PC-3 (cell line): ENCODE measurements around the gene PPP6C. TPM values are rescaled to one million over a fixed set of nuclear protein-coding genes. Genes with fewer than 3 reads are reported as not detected.

ENCODE experiments used
- ATAC-seq: fragments of 200-7000 bp; cut with Tn5 transposase; 2 replicates; pipeline ENCODE4 v1.9.1; 2020; ENCODE audit warnings: mild to moderate bottlenecking, moderate library complexity
- BruUV-seq: library from RNA; stranded (reverse); fragments of 400-500 nt; replicated peaks from 2 replicates; lab custom pipeline; 2021; lab: Mats Ljungman, UMichigan
- CTCF ChIA-PET: fragments of 300-600 bp; sonication (Branson Sonifier 250); formaldehyde crosslinking; loops from one replicate; lab custom pipeline; 2022; ENCODE audit warnings: antibody characterized with exemption; lab: Charles Lee
- POLR2A ChIA-PET: fragments of 300-600 bp; sonication (Branson Sonifier 250); formaldehyde crosslinking; loops from one replicate; lab custom pipeline; 2022; ENCODE audit warnings: antibody characterized with exemption; ENCODE audit not compliant: unreplicated experiment; lab: Charles Lee
- DNase-seq: peaks from one replicate; pipeline ENCODE4 v3.0.0-alpha.2; 2015
- H2AFZ ChIP-seq: fragments of 300-600 bp; sonication (generic); 2 replicates; pipeline ENCODE4 v1.6.0; 2016; ENCODE audit warnings: antibody characterized with exemption, low read length
- H3F3A ChIP-seq: fragments of 300-600 bp; sonication (generic); one replicate; pipeline ENCODE4 v1.6.0; 2017; ENCODE audit warnings: antibody characterized with exemption, low read length, control low read depth, mild to moderate bottlenecking; ENCODE audit not compliant: unreplicated experiment
- H3K27ac ChIP-seq: fragments of 300-600 bp; sonication (generic); 2 replicates; pipeline ENCODE4 v1.5.1; 2016; ENCODE audit warnings: mild to moderate bottlenecking, low read length
- H3K27me3 ChIP-seq: fragments of 300-600 bp; sonication (generic); 2 replicates; pipeline ENCODE4 v1.6.1; 2016; ENCODE audit warnings: low read length, mixed read lengths
- H3K36me3 ChIP-seq: fragments of 300-600 bp; sonication (generic); 2 replicates; pipeline ENCODE4 v1.6.1; 2016; ENCODE audit warnings: low read depth, mixed run types, low read length, mixed read lengths
- H3K4me1 ChIP-seq: fragments of 300-600 bp; sonication (generic); 2 replicates; pipeline ENCODE4 v1.5.1; 2016; ENCODE audit warnings: low read length; ENCODE audit not compliant: insufficient read depth
- H3K4me2 ChIP-seq: fragments of 300-600 bp; sonication (generic); 2 replicates; pipeline ENCODE4 v1.6.0; 2016; ENCODE audit warnings: low read length
- H3K4me3 ChIP-seq: fragments of 300-600 bp; sonication (generic); 2 replicates; pipeline ENCODE4 v1.5.1; 2016; ENCODE audit warnings: mild to moderate bottlenecking, low read length, mixed read lengths
- H3K79me2 ChIP-seq: fragments of 300-600 bp; sonication (generic); 2 replicates; pipeline ENCODE4 v1.6.1; 2017; ENCODE audit warnings: low read length, mixed read lengths
- H3K9ac ChIP-seq: fragments of 300-600 bp; sonication (generic); 2 replicates; pipeline ENCODE4 v1.6.0; 2016; ENCODE audit warnings: mild to moderate bottlenecking, low read length
- H3K9me2 ChIP-seq: fragments of 300-600 bp; sonication (generic); replicated peaks from 2 replicates; pipeline ENCODE4 v1.6.1; 2016; ENCODE audit warnings: mixed run types, low read length, mixed read lengths
- H3K9me3 ChIP-seq: fragments of 300-600 bp; sonication (generic); 2 replicates; pipeline ENCODE4 v1.6.1; 2016; ENCODE audit warnings: low read length, mixed read lengths
- H4K20me1 ChIP-seq: fragments of 300-600 bp; sonication (generic); 2 replicates; pipeline ENCODE4 v1.6.1; 2016; ENCODE audit warnings: low read length, mixed read lengths
- CTCF ChIP-seq: fragments of 300-600 bp; sonication (generic); conservative IDR thresholded peaks from 2 replicates; pipeline ENCODE4 v1.5.1; 2017; ENCODE audit warnings: antibody characterized with exemption, low read depth, mild to moderate bottlenecking, low read length
- EZH2 ChIP-seq: fragments of 300-600 bp; sonication (generic); IDR thresholded peaks from one replicate; pipeline ENCODE4 v1.6.1; 2017; ENCODE audit warnings: antibody characterized with exemption, mild to moderate bottlenecking, low read length; ENCODE audit not compliant: unreplicated experiment
- EZH2phosphoT487 ChIP-seq: fragments of 300-600 bp; sonication (generic); IDR thresholded peaks from 2 replicates; pipeline ENCODE4 v1.6.1; 2018; ENCODE audit warnings: mild to moderate bottlenecking, antibody characterized with exemption, low read length, borderline replicate concordance
- intact Hi-C: fragments of 100-400 bp; cut with micrococcal nuclease; formaldehyde crosslinking; loops from 2 replicates; pipeline ENCODE4 v1.9.0; 2023
- total RNA-seq: library from RNA; depleted of rRNA; stranded (reverse); fragments of >200 nt; gene quantifications from 2 replicates; pipeline ENCODE4 v1.2.3, GENCODE V29; 2014; rRNA removed

The PPP6C gene
- total RNA-seq, 1 experiment from 2014 or later: 16.4 TPM

GRCh38 chr9:125099816-125100215, 89.8 kb downstream of the PPP6C start:
- Histone ChIP-seq H4K20me1 (no peaks in the 10 kb centered on the region), H3K79me2 (no peaks in the 10 kb centered on the region), H2AFZ (no peak overlapping the region), H3K4me3 (no peak overlapping the region), H3K27me3 (no peaks in the 10 kb centered on the region), H3K9me2 (no peaks in the 10 kb centered on the region), H3K4me1 (no peaks in the 10 kb centered on the region), H3K9ac (no peak overlapping the region), H3K4me2 (no peak overlapping the region), H3K27ac (no peak overlapping the region), H3K9me3 (no peaks in the 10 kb centered on the region), H3F3A (no peaks in the 10 kb centered on the region), H3K36me3 (no peaks in the 10 kb centered on the region)
- TF ChIP-seq EZH2phosphoT487: no peak
- no peak for TF ChIP-seq CTCF
- TF ChIP-seq EZH2: no peak
- DNase-seq (no peak), ATAC-seq (no peak)
- intact Hi-C loops: no loop called here
- POLR2A ChIA-PET: no interaction called here
- CTCF ChIA-PET: no interaction called here
- no TSS peak for BruUV-seq

Other genes with a start within 250 kb of the PPP6C start
- gene GOLGA1, start 248.7 kb downstream of the PPP6C start, total RNA-seq: 8.6 and 13.2 TPM in 2 replicates
- 4.4 and 5.2 TPM in 2 replicates for gene SCAI, start 46.3 kb downstream of the PPP6C start, total RNA-seq
- gene RABEPK, start 10.7 kb upstream of the PPP6C start, total RNA-seq: 22.2 and 27.8 TPM in 2 replicates
- gene HSPA5, start 51.5 kb upstream of the PPP6C start, total RNA-seq: 112 and 142 TPM in 2 replicates
- 29.7 and 30.5 TPM in 2 replicates for gene GAPVD1, start 72.0 kb upstream of the PPP6C start, total RNA-seq